GM06990 (cell line): ENCODE results near the gene TM9SF4.

ENCODE experiments used
- DNase-seq: peaks from one replicate; pipeline ENCODE4 v3.0.0-alpha.2; 2011; ENCODE audit not compliant: insufficient read length; ENCODE audit errors: extremely low read depth
- H3K27me3 ChIP-seq: replicated peaks from 2 replicates; pipeline ENCODE4 v1.6.0; 2011; ENCODE audit warnings: low read length; ENCODE audit not compliant: control insufficient read depth, insufficient read depth
- H3K36me3 ChIP-seq: 2 replicates; pipeline ENCODE4 v1.5.1; 2011; ENCODE audit warnings: low read length; ENCODE audit not compliant: control insufficient read depth, insufficient read depth
- H3K4me3 ChIP-seq: replicated peaks from 2 replicates; pipeline ENCODE4 v1.5.1; 2011; ENCODE audit warnings: low read depth, mild to moderate bottlenecking, control low read depth, low read length
- CTCF ChIP-seq: IDR thresholded peaks from 2 replicates; pipeline ENCODE4 v1.5.1; 2011; ENCODE audit warnings: low read length, control low read depth, mild to moderate bottlenecking, inconsistent platforms; ENCODE audit not compliant: insufficient read depth, poor library complexity, severe bottlenecking

TM9SF4 gene

GRCh38 chr20:32110727-32111126, 1.2 kb downstream of the TM9SF4 start:
- TF ChIP-seq CTCF = no peak

GRCh38 chr20:32111156-32111686, 1.7 kb downstream of the TM9SF4 start:
- TF ChIP-seq CTCF = no peak
- no peak for DNase-seq
- Histone ChIP-seq H3K4me3 (no peak overlapping the region), H3K27me3 (no peaks in the 10 kb centered on the region), H3K36me3 (peaks cover 4% of the 10 kb centered on the region)

More at GRCh38 chr20:32110727-32111126, 1.2 kb downstream of the TM9SF4 start:
- peaks cover 4% of the 10 kb centered on the region for H3K36me3 ChIP-seq
- no peaks in the 10 kb centered on the region for H3K27me3 ChIP-seq
- no peak for DNase-seq
- H3K4me3 ChIP-seq = peak overlapping the region; percentile 98

GRCh38 chr20:32111753-32112152, 2.2 kb downstream of the TM9SF4 start:
- no peak overlapping the region for H3K4me3 ChIP-seq
- no peak for DNase-seq
- TF ChIP-seq CTCF = no peak
- H3K36me3 ChIP-seq = peaks cover 4% of the 10 kb centered on the region
- H3K27me3 ChIP-seq = no peaks in the 10 kb centered on the region

GRCh38 chr20:32112841-32113240, 3.3 kb downstream of the TM9SF4 start:
- no peak for TF ChIP-seq CTCF
- H3K36me3 ChIP-seq = peaks cover 4% of the 10 kb centered on the region

GRCh38 chr20:32113591-32114260, 4.2 kb downstream of the TM9SF4 start:
- TF ChIP-seq CTCF = no peak

More at GRCh38 chr20:32112841-32113240, 3.3 kb downstream of the TM9SF4 start:
- DNase-seq = no peak
- no peaks in the 10 kb centered on the region for H3K27me3 ChIP-seq
- no peak overlapping the region for H3K4me3 ChIP-seq

More at GRCh38 chr20:32113591-32114260, 4.2 kb downstream of the TM9SF4 start:
- H3K4me3 ChIP-seq = no peak overlapping the region
- no peak for DNase-seq
- H3K36me3 ChIP-seq = peaks cover 4% of the 10 kb centered on the region
- H3K27me3 ChIP-seq = no peaks in the 10 kb centered on the region
